OCI-LY1 (cell line): ENCODE data around the gene BIRC5.
"Not testable (repeated sequence)": the region's sequence is repeated elsewhere in the genome, so short reads cannot be mapped to it uniquely, and the experiment has no call there.

Experiments used
- H2AFZ ChIP-seq: fragments of 200-600 bp; sonication (generic), shearing (Covaris generic); 2 replicates; pipeline ENCODE4 v1.6.0; 2014; ENCODE audit warnings: antibody characterized with exemption, mild to moderate bottlenecking, low read length
- H3F3A ChIP-seq: fragments of 200-600 bp; sonication (generic), shearing (Covaris generic); 2 replicates; pipeline ENCODE4 v1.6.0; 2014; ENCODE audit warnings: mild to moderate bottlenecking, antibody characterized with exemption, low read length, moderate library complexity; ENCODE audit not compliant: insufficient read depth
- H3K27ac ChIP-seq: fragments of 200-600 bp; sonication (generic); 2 replicates; pipeline ENCODE4 v1.5.1; 2014; ENCODE audit warnings: low read length, mixed run types, mild to moderate bottlenecking, low read depth; ENCODE audit not compliant: poor library complexity, severe bottlenecking
- H3K27me3 ChIP-seq: fragments of 200-600 bp; sonication (generic); 2 replicates; pipeline ENCODE4 v1.6.0; 2014; ENCODE audit warnings: antibody characterized with exemption, mild to moderate bottlenecking, low read length, moderate library complexity; ENCODE audit not compliant: insufficient read depth
- H3K36me3 ChIP-seq: fragments of 200-600 bp; sonication (generic); 2 replicates; pipeline ENCODE4 v1.6.1; 2014; ENCODE audit warnings: mild to moderate bottlenecking, antibody characterized with exemption, low read length, moderate library complexity, mixed read lengths; ENCODE audit not compliant: insufficient read depth
- H3K4me1 ChIP-seq: fragments of 200-600 bp; sonication (generic); 2 replicates; pipeline ENCODE4 v1.5.1; 2014; ENCODE audit warnings: mild to moderate bottlenecking, low read length, moderate library complexity; ENCODE audit not compliant: insufficient read depth, severe bottlenecking
- H3K4me2 ChIP-seq: fragments of 200-600 bp; sonication (generic), shearing (Covaris generic); 2 replicates; pipeline ENCODE4 v1.6.1; 2014; ENCODE audit warnings: low read length
- H3K4me3 ChIP-seq: fragments of 200-600 bp; sonication (generic); 2 replicates; pipeline ENCODE4 v1.5.1; 2014; ENCODE audit warnings: low read length, low read depth, mild to moderate bottlenecking, mixed read lengths; ENCODE audit not compliant: poor library complexity, severe bottlenecking
- H3K79me2 ChIP-seq: fragments of 200-600 bp; shearing (Covaris generic); 2 replicates; pipeline ENCODE4 v1.6.1; 2016; ENCODE audit warnings: mixed run types, low read length, mixed read lengths; ENCODE audit not compliant: insufficient read depth
- H3K9ac ChIP-seq: fragments of 200-600 bp; sonication (generic), shearing (Covaris generic); 2 replicates; pipeline ENCODE4 v1.6.1; 2014; ENCODE audit warnings: mild to moderate bottlenecking, low read length, mixed read lengths
- H3K9me2 ChIP-seq: fragments of 200-600 bp; sonication (generic), shearing (Covaris generic); 2 replicates; pipeline ENCODE4 v1.6.1; 2014; ENCODE audit warnings: low read depth, mild to moderate bottlenecking, low read length, mixed read lengths
- H3K9me3 ChIP-seq: fragments of 200-600 bp; shearing (Covaris generic); 2 replicates; pipeline ENCODE4 v1.6.1; 2014; ENCODE audit warnings: low read length, mixed read lengths
- H4K20me1 ChIP-seq: fragments of 200-600 bp; sonication (generic), shearing (Covaris generic); 2 replicates; pipeline ENCODE4 v1.6.0; 2016; ENCODE audit warnings: mild to moderate bottlenecking, low read length; ENCODE audit not compliant: insufficient read depth
- CTCF ChIP-seq: fragments of 200-600 bp; sonication (generic), shearing (Covaris generic); IDR thresholded peaks from 2 replicates; pipeline ENCODE4 v1.5.1; 2017; ENCODE audit warnings: mild to moderate bottlenecking, antibody characterized with exemption, low read length, moderate library complexity, mixed read lengths
- EZH2 ChIP-seq: fragments of 200-600 bp; sonication (generic), shearing (Covaris generic); IDR thresholded peaks from 2 replicates; pipeline ENCODE4 v1.8.0; 2017; ENCODE audit warnings: borderline replicate concordance, mixed run types, mild to moderate bottlenecking, antibody characterized with exemption, low read length, moderate library complexity, mixed read lengths

Gene BIRC5

GRCh38 chr17:78168242-78168902 is 45.7 kb upstream of the BIRC5 start, which contains the start of gene SYNGR2:
SYNGR2 (plus strand) TSS chr17:78168581; CDS start chr17:78168617, 36 bp downstream.
- Histone ChIP-seq H3K27me3 (no peaks in the 10 kb centered on the region), H3K36me3 (peaks cover 25% of the 10 kb centered on the region), H3K9me3 (no peaks in the 10 kb centered on the region), H3K27ac (peak within 1 kb of the TSS; percentile 13), H2AFZ (no peak within 1 kb of the TSS), H4K20me1 (no peaks in the 10 kb centered on the region), H3K9ac (peak within 1 kb of the TSS; percentile 59), H3F3A (no peaks in the 10 kb centered on the region), H3K4me3 (peak within 1 kb of the TSS; percentile 62), H3K79me2 (no peaks in the 10 kb centered on the region), H3K9me2 (no peaks in the 10 kb centered on the region), H3K4me2 (peak within 1 kb of the TSS; percentile 61), H3K4me1 (peaks cover 52% of the 10 kb centered on the region)
- TF ChIP-seq CTCF = no peak
- no peak for TF ChIP-seq EZH2

- no peak overlapping the region for H2AFZ ChIP-seq
- peaks cover 60% of the 10 kb centered on the region for H3K4me1 ChIP-seq
- no peaks in the 10 kb centered on the region for H3K27me3 ChIP-seq
- peaks cover 32% of the 10 kb centered on the region for H3K36me3 ChIP-seq
- H3K4me3 ChIP-seq = peak overlapping the region; percentile 62
- H3K9ac ChIP-seq = peak overlapping the region; percentile 59
- H3F3A ChIP-seq = no peaks in the 10 kb centered on the region
- H3K9me2 ChIP-seq = no peaks in the 10 kb centered on the region
- TF ChIP-seq EZH2 (no peak), CTCF (no peak)
- H3K79me2 ChIP-seq = no peaks in the 10 kb centered on the region
- H3K4me2 ChIP-seq = peak overlapping the region; percentile 61
- H3K9me3 ChIP-seq = no peaks in the 10 kb centered on the region
- no peaks in the 10 kb centered on the region for H4K20me1 ChIP-seq
- H3K27ac ChIP-seq = peak overlapping the region; percentile 13
Observed at GRCh38 chr17:78168903-78169793, 44.9 kb upstream of the BIRC5 start.

GRCh38 chr17:78170692-78171590 is 43.1 kb upstream of the BIRC5 start:
- TF ChIP-seq EZH2 (no peak), CTCF (no peak)
- peaks cover 50% of the 10 kb centered on the region for H3K36me3 ChIP-seq
- no peaks in the 10 kb centered on the region for H3F3A ChIP-seq
- no peaks in the 10 kb centered on the region for H3K9me2 ChIP-seq
- no peaks in the 10 kb centered on the region for H3K79me2 ChIP-seq
- no peak overlapping the region for H2AFZ ChIP-seq
- peak overlapping the region; percentile 17; the same call in 1 of the 2 replicates for H3K4me2 ChIP-seq
- no peaks in the 10 kb centered on the region for H4K20me1 ChIP-seq
- H3K4me3 ChIP-seq = peak overlapping the region; percentile 25
- peaks cover 76% of the 10 kb centered on the region for H3K4me1 ChIP-seq
- H3K9me3 ChIP-seq = no peaks in the 10 kb centered on the region
- no peaks in the 10 kb centered on the region for H3K27me3 ChIP-seq
- H3K27ac ChIP-seq = peak overlapping the region; percentile 49
- H3K9ac ChIP-seq = no peak overlapping the region; the same call in 1 of the 2 replicates

GRCh38 chr17:78171591-78172248 is 42.3 kb upstream of the BIRC5 start:
- H3K4me3 ChIP-seq, H4K20me1 ChIP-seq, H3K9ac ChIP-seq, H3K9me2 ChIP-seq, H3K79me2 ChIP-seq, H3K27me3 ChIP-seq, H3F3A ChIP-seq, H2AFZ ChIP-seq, H3K9me3 ChIP-seq: not testable (repeated sequence)
- peak overlapping the region; percentile 49 for H3K27ac ChIP-seq
- peak overlapping the region; percentile 34; the same call in 1 of the 2 replicates for H3K4me2 ChIP-seq
- peaks cover 52% of the 10 kb centered on the region for H3K36me3 ChIP-seq
- peaks cover 76% of the 10 kb centered on the region for H3K4me1 ChIP-seq
